ENCODE data around the gene SSRP1. TPM values are rescaled to one million over a fixed set of nuclear protein-coding genes. Genes with fewer than 3 reads are reported as not detected.
A peak's percentile ranks its signal among the peaks of the same experiment; 100 is the strongest.

SSRP1 gene
- polyA plus RNA-seq, 3 donors = 9.8 to 34.7 (median 14.7) TPM

DNA sequence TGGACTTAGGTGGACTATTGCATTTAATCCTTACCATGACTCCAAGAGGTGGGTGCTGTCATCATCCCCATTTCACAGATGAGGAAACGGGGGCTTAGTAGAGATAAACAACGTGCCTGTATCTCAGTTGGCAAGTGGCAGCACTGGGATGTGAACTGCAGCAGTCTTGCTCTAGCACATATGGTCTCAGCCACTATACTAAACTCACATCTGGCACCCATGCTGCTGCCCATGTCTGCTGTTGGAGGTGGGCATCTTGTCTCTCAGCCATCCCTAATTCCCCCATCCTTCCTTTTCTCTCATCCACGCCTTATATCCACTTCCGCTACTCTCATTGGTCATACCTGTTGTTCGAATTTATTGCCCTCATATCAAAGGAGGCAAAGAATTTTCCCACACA, 41.4 kb upstream of the SSRP1 start:
- no peak overlapping the region for H3K4me3 Mint-ChIP-seq
- no peaks in the 10 kb centered on the region for H3K4me1 Mint-ChIP-seq
- H3K27me3 ChIP-seq (ENCODE audit: control insufficient read depth in 2 of 2, insufficient read depth in 2 of 2, low read length in 2 of 2) = peaks cover 0 to 2% of the 10 kb centered on the region in 2 donors
- H3K4me1 ChIP-seq (ENCODE audit: control insufficient read depth in 1 of 2, insufficient read depth in 2 of 2, low read length in 2 of 2) = no peaks in the 10 kb centered on the region
- no peaks in the 10 kb centered on the region for H3K36me3 ChIP-seq (replicated peaks in 1 of 2; ENCODE audit: control insufficient read depth in 1 of 2, insufficient read depth in 2 of 2, low read length in 2 of 2)
- H3K79me2 ChIP-seq (ENCODE audit: insufficient read depth, low read length) = no peaks in the 10 kb centered on the region
- no peak for DNase-seq
- no peaks in the 10 kb centered on the region for H4K20me1 ChIP-seq (ENCODE audit: insufficient read depth, low read length)
- H2AFZ ChIP-seq (ENCODE audit: insufficient read depth, low read depth, low read length, poor library complexity, severe bottlenecking) = no peak overlapping the region
- H3K9me3 Mint-ChIP-seq = peaks cover 0 to 2% (median 0%) of the 10 kb centered on the region in 7 donors
- TF ChIP-seq CTCF (IDR thresholded peaks at IDR 0.05) = no peak
- H3K4me3 ChIP-seq (replicated peaks in 1 of 3; ENCODE audit: low read depth in 2 of 3, low read length in 3 of 3) = no peak overlapping the region
- H3K27ac ChIP-seq (ENCODE audit: low read depth in 1 of 2, low read length in 2 of 2) = no peak overlapping the region
- no peak overlapping the region for H3K9ac ChIP-seq (ENCODE audit: insufficient read depth, low read length, poor library complexity, severe bottlenecking)
- WGBS (ENCODE audit: insufficient coverage) = 82% methylated on average over 5 of the region's 5 CpGs
- H3K27me3 Mint-ChIP-seq (ENCODE audit: low read depth in 3 of 3) = peaks cover 2 to 9% (median 4%) of the 10 kb centered on the region in 3 donors
- no peaks in the 10 kb centered on the region for H3K36me3 Mint-ChIP-seq
- no peak overlapping the region for H3K27ac Mint-ChIP-seq
- intact Hi-C loops (cut with micrococcal nuclease) = no loop called here
- no peak overlapping the region for H3K4me2 ChIP-seq (replicated peaks; ENCODE audit: extremely low read depth, low read length, poor library complexity, severe bottlenecking)
- H3K9me3 ChIP-seq (replicated peaks in 1 of 2; ENCODE audit: control insufficient read depth in 1 of 2, insufficient read depth in 1 of 2, low read length in 2 of 2) = no peaks in the 10 kb centered on the region

DNA sequence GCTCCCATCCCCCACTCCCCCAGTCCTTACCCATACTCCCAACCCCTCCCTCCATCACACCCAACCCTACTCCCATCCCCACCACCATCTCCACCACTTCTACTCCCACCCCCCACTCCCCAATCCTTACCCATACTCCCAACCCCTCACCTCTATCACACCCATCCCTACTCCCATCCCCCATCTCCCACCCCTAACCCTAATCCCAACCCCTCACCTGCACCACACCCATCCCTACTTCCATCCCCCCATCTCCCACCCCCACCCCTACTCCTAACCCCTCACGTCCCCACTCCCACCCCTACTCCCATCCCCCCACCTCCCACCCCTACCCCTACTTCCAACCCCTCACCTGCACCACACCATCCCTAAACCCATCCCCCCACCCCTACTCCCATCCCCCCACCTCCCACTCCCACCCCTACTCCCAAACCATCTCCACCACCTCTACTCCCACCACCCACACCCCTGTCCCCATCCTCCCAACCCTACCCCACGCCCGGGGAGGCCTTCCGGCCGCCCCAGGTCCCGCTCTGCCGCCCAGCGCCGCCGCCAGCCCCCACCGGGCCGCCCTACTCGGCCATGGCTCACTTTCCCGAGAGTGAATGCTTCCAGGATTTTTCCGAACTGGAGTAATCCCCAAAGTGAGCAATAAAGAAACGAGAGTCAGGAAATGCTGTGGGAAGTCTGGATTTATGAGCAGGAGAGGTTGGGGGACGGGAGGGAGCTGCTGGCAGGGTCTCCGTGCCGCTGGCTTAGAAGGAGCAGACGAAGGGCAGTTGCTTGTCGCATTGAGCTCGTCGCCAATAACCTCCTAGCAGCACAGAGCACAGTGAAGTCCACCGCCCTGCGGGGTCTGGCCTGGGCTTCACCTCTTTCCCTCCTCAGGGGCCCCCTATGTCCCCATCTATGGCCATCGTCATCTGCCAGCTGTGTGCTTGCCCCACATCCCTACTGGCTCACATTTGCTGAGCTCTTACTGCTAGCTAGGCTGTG, 40.7 kb upstream of the SSRP1 start:
- H3K27me3 ChIP-seq (ENCODE audit: control insufficient read depth in 2 of 2, insufficient read depth in 2 of 2, low read length in 2 of 2) = peaks cover 0 to 2% of the 10 kb centered on the region in 2 donors
- H3K79me2 ChIP-seq (ENCODE audit: insufficient read depth, low read length) = no peaks in the 10 kb centered on the region
- intact Hi-C loops (cut with micrococcal nuclease) = no loop called here
- H3K9me3 ChIP-seq (replicated peaks in 1 of 2; ENCODE audit: control insufficient read depth in 1 of 2, insufficient read depth in 1 of 2, low read length in 2 of 2) = no peaks in the 10 kb centered on the region
- H3K4me2 ChIP-seq (replicated peaks; ENCODE audit: extremely low read depth, low read length, poor library complexity, severe bottlenecking) = no peak overlapping the region
- no peak for TF ChIP-seq CTCF (IDR thresholded peaks at IDR 0.05)
- H4K20me1 ChIP-seq (ENCODE audit: insufficient read depth, low read length) = no peaks in the 10 kb centered on the region
- H3K4me3 Mint-ChIP-seq = peak overlapping the region in 1 of 2 donors; percentile 44
- no peaks in the 10 kb centered on the region for H3K4me1 ChIP-seq (ENCODE audit: control insufficient read depth in 1 of 2, insufficient read depth in 2 of 2, low read length in 2 of 2)
- H3K9me3 Mint-ChIP-seq = peaks cover 0 to 1% (median 0%) of the 10 kb centered on the region in 7 donors
- no peak overlapping the region for H2AFZ ChIP-seq (ENCODE audit: insufficient read depth, low read depth, low read length, poor library complexity, severe bottlenecking)
- H3K4me3 ChIP-seq (replicated peaks in 1 of 3; ENCODE audit: low read depth in 2 of 3, low read length in 3 of 3) = no peak overlapping the region
- no peak overlapping the region for H3K9ac ChIP-seq (ENCODE audit: insufficient read depth, low read length, poor library complexity, severe bottlenecking)
- H3K27ac ChIP-seq (ENCODE audit: low read depth in 1 of 2, low read length in 2 of 2) = no peak overlapping the region
- H3K36me3 Mint-ChIP-seq = no peaks in the 10 kb centered on the region
- H3K27ac Mint-ChIP-seq = no peak overlapping the region
- no peaks in the 10 kb centered on the region for H3K36me3 ChIP-seq (replicated peaks in 1 of 2; ENCODE audit: control insufficient read depth in 1 of 2, insufficient read depth in 2 of 2, low read length in 2 of 2)
- DNase-seq = no peak
- peaks cover 2 to 9% (median 4%) of the 10 kb centered on the region in 3 donors for H3K27me3 Mint-ChIP-seq (ENCODE audit: low read depth in 3 of 3)
- 57% methylated on average over 14 of the region's 26 CpGs for WGBS (ENCODE audit: insufficient coverage)
- H3K4me1 Mint-ChIP-seq = no peaks in the 10 kb centered on the region

Measured in CD14-positive monocyte (primary cell).